CD4-positive, alpha-beta T cell treated with Interferon alpha-2 for 1 hour (primary cell): Measurements from ENCODE around the gene CYP1B1.
"Not testable (repeated sequence)": the region's sequence is repeated elsewhere in the genome, so short reads cannot be mapped to it uniquely, and the experiment has no call there.

ENCODE experiments used
- DNase-seq, 2 donors: peaks; one replicate each; pipeline ENCODE4 v3.0.0-alpha.2; 2020 to 2022

Gene CYP1B1

GRCh38 chr2:38075507-38076151 lies at the start of gene CYP1B1:
TSS of gene CYP1B1 (minus strand) at chr2:38076151. CDS start at chr2:38075388, 763 bp downstream.
- DNase-seq = no peak

- no peak for DNase-seq
These were observed 49.1 kb upstream of the CYP1B1 start for GRCh38 chr2:38125007-38125406.

DNA sequence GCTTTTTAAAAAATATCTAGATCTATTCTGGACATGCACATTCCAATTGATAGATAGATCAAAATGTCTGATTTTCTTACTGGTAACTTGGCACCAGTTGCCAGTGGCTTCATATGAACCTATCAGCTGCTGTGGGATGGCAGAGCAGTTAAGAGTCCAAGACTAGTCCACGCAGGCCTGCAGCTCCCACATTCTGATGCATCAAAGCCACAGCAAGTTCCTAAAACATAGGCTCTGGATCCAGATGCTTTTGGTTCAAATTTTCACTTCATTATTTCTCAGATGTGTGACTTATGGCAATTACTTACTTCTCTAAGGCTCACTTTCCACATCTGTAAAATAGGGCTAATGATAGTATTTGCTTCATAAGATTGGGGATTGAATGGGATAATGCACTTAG lies 48.0 kb upstream of the CYP1B1 start:
- no peak for DNase-seq

DNA sequence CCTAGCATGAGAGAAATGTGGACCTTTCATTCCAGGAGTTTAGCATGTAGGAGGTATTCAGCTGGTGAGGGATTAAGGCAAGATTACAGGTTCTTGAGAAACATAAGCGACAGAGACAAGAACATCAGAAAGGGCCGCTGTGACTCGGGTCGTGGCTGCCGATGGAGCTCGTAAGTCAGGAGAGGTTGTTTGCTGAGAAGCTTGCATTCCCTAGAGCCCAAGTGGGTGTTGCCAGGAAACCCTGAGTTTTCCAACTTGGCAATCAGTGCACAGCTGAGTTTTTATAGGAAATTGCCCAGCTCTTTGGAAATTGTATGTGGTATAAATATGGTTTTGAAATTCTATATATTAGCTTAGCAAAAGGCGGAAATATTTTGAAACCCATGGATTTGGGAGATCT lies 46.4 kb upstream of the CYP1B1 start:
- no peak for DNase-seq

DNA sequence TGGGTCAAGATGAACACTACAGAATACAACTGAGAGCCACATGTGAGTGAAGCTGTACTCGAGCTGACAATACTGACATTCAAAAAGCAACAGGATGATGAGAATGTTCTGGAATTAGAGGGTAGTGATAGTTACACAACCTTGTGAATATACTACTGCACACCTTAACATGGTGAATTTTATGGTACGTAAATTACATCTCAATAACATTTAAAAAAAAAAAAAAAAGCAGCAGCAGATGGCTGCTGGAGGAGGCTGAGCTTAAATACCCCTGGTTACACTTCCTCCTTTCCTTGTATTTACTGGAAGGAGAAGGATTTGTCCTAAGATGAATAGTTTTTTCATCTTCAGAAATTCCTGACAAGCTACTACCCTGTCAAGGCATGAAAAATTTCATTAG lies 45.5 kb upstream of the CYP1B1 start:
- DNase-seq = no peak

- no peak for DNase-seq
These were observed 44.9 kb upstream of the CYP1B1 start for GRCh38 chr2:38120829-38121228.

DNA sequence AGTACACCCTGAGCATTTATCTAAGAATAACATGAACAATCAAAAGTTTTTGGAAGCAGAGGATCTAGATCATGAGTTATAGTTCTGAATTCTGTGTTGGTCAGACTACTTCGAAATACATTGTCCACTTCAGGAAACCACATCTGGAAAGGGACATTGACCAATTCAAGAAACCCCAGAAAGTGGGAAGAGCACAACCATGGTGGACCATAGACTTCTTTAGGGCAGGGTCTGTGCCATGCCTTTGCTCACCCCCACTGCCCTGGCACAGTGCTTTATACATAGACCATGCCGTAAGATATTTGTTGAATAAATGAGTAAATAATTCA lies 44.3 kb upstream of the CYP1B1 start:
- no peak for DNase-seq

DNA sequence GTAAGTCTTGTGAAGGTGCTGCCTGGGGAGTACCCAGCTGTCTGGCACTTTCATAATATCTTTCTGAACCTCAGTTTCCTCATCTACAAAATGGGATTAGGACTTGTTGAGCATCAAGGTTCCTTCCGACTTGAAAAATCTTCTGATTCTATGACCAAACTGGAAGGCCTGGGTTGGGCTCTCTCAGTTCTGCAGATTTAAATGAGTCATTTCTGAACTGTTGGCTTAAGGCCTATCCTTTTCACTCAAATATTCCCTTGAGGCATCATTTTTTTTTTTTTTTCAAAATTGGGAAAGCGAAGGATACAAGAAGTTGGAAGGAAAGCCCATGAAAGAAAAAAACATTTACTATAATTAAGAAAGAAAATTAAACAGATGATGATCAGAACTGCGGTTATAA lies 40.8 kb upstream of the CYP1B1 start:
- no peak for DNase-seq

DNA sequence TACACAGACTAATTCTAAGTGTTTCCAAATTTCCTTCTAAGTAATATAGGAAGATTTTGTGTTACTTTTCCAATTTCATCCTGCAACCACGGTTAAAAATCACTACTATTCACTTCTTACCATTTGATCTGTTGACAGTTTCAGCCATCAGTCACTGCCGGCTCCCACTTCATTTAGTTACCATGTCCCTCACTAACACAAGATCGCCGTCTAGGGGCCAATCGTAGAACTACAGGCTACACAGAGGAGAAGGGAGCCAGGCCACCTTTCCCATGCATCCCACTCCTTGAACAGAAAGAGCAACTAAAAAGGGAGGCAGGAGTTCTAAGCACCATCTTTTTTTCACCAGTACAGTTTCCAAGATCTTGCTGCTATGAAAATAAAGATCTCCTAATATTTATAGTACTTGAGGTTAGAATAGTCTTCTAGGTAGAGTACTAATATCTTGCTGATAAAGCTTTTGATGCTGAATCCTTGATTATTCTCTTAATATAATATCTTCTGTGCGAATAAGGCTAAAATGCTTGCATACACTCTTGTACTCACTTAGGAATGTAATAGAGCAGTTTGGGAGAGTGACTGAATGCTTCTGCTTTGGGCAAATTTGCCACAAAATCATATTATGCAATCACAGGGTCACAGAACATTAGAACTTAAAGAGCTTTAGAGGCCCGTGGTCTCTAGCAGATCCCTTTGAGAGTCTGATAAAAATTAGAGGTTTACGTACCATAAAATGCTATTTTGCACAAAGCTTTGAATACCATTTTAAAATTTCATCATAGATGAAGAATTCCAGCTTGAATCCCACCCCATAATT lies 39.5 kb upstream of the CYP1B1 start:
- DNase-seq = peak; percentile 34 to 57

- no peak for DNase-seq
These were observed 38.2 kb upstream of the CYP1B1 start for GRCh38 chr2:38113981-38114708.

DNA sequence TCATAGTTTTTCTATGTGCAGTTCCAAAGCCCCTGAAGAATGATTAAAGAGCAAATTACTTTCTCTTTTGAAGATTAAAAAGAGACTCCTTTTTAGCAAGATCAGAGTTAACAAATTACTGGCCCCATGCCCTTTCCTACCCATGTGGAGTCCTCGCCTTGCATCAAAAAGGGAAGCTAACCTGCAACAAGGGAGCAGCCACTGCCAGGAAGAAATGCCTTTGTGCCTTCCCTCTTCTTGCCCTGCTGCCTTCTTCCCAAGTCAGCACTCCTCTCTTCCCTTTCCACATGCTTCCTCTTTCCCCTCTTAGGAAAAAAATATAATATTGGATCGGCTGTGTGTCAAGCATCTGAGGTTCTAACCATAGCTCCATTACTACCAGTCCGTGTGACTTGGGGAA lies 37.1 kb upstream of the CYP1B1 start:
- no peak for DNase-seq

DNA sequence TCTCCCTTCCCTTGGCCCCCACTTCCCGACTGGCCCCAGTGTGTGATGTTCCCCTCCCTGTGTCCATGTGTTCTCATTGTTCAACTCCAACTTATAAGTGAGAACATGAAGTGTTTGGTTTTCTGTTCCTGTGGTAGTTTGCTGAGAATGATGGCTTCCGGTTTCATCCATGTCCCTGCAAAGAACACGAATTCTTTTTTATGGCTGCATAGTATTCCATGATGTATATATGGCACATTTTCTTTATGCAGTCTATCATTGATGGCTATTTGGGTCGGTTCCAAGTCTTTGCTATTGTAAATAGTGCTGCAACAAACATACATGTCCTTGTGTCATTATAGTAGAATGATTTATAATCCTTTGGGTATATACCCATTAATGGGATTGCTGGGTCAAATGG lies 35.4 kb upstream of the CYP1B1 start:
- not testable (repeated sequence) for DNase-seq

GRCh38 chr2:38109732-38110181 lies 33.8 kb upstream of the CYP1B1 start:
- DNase-seq = no peak

DNA sequence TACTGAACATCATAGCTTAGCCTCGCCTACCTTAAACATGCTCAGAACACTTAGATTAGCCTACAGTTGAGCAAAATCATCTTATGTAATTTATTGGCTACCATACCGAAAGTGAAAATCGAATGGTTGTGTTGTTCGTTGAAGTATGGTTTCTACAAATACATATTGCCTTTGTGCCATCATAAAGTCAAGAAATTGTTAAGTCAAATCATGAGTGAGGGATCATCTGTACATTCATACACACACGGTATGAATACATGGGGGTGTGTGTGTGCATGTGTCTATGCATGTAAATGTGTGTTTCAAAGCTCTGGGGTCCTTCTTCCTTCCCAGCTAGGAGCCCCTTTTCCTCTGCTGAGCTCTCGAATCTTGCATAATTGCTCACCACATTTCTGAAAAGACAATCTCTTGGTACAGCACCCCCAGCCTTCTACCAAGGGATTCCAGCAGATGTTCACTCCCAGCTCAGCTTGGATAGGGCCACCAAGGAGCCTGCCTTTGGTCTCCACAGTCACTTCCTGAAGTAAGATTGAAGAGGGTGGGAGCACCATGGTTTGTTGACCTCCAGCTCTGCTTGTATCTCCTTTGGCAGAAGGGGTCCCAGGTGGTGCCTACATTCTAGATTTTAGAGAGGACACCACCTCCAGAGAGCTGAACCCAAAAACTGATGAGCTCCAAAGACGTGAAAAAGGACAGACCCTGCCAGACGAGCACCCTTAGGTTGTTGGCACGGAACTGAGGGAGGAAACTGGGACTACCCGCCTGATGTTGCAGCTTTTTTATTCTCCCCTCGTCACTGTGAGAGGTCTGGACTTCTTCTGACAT lies 33.2 kb upstream of the CYP1B1 start:
- no peak for DNase-seq

DNA sequence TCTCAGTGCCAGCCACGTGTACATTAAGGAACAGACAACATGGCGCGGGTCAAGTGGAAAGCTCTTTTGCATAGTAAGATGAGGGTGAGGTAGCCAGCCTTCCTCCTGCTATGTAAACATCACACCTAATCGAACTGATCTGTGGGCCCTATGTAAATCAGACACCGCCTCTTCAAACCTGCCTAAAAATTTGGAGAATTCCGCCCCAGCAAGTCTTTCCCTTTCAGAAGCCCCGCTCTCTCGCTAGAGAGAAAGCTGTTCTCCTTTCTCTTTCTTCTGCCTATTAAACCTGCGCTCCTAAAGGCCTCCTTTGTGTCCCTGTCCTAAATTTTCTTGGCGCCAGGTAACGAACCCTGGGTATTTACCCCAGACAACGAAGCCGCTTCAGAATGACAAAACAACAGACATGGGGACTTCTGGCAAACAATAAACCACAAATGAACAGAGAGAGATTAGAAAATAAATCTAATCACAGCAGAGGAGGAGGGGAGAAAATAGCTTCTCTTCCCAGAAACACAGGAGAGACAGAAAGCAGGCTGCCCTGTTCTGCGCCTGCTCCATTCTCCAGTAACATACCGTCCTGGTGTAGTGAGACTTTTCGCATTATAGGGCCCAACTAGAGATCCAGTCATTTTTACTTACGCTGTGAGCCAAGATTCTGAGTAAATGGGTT lies 31.9 kb upstream of the CYP1B1 start:
- DNase-seq = no peak

- no peak for DNase-seq
These were observed 30.6 kb upstream of the CYP1B1 start for GRCh38 chr2:38106405-38107094.

DNA sequence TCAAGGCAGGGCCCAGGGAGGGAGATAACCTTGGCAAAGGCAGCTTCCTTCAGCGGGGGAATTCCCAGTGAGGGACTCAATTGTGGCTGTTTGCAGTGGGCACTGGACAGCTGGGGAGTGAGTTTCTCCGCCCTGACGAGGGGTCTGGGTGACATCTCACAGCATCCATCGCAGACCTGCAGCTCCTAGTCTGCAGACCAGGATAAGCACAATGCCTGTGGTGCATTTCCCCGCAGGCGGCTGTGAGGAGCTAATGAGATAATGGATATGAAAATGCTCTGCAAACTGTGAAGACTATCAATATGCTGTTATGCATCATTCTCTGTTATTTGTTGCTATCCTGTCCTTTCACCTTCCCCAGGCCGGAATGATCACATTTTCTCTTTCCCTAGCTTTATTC lies 30.0 kb upstream of the CYP1B1 start:
- DNase-seq = no peak

DNA sequence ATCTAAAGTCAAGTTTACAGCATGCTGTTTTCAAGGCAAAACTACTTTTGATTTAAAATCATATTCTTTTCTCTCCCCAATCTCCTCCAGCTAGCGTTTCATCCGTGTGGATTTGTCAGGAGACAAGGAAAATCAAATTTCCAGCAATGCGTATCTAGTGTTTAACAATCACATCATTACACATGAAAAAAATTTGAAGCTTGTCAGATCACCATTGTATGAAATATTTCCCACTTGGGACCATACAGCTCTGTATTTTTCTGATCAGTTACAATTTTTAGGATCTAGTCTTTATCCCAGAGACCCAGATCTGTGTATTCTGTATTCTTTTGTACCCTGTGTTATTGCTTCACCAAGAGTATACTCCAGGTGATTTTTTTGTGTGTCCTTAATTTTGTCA lies 28.6 kb upstream of the CYP1B1 start:
- DNase-seq = no peak

DNA sequence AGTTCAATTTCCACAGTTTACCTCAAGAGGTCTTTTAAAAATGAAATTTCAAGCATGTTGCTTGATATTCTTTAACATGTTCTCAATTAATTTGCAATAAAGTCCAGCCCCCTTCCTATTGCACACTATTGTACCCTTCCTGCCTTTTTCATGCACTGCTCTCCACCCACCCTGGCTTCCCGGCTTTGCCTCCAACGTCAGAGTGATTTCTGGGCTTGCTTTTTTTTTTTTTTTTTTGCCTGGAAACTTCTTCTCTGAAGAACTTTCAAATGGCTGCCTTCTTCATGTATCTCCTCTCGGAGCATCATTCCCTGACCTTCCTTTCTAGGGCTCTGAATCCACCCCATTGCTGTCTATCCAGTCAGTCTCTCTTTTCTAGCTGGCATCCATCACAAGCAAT lies 24.4 kb upstream of the CYP1B1 start:
- no peak for DNase-seq

GRCh38 chr2:38099099-38100028 lies 23.4 kb upstream of the CYP1B1 start:
- no peak for DNase-seq
